GM19238 (cell line): ENCODE data around the gene RAB12.
"Not testable (repeated sequence)": the region's sequence is repeated elsewhere in the genome, so short reads cannot be mapped to it uniquely, and the experiment has no call there.

Experiments used
- DNase-seq: peaks from one replicate; pipeline ENCODE4 v3.0.0; 2011; ENCODE audit warnings: low spot score; ENCODE audit not compliant: insufficient read length

Gene RAB12

DNA sequence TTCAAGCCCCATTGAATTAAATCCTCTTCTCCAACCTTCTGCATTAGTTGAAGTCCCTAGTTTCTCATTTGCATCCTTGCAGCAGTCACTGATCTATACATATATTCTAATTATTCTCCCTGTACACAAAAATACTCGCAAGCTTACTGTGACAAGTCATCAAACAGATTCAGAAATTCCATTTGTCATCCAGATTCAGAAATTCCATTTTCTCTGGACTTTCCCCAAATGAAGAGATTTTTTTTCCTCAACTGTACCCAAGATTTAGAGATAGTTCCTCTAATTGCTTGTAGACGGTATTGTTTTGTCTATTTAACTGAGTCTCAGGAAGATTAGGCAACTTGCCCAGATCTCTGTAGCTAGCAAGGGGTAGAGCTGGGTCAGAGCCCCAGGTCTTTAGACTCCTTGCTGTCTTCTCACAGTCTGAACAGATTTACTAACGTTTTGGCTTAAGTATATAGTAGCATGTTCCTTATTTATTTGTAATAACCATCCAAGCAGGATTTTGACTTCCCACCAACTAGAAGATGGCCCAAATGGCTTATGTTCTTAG is 34.2 kb downstream of the RAB12 start:
- no peak for DNase-seq

DNA sequence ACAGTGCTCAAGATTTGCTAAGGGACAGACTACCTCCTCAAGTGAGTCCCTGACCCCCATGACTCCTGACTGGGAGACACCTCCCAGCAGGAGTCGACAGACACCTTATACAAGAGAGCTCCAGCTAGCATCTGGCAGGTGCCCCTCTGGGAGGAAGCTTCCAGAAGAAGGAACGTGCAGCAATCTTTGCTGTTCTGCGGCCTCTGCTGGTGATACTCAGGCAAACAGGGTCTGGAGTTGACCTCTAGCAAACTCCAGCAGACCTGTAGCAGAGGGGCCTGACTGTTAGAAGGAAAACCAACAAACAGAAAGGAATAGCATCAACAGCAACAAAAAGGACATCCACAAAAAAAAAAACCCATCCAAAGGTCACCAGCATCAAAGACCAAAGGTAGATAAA is 38.1 kb downstream of the RAB12 start:
- DNase-seq: not testable (repeated sequence)

DNA sequence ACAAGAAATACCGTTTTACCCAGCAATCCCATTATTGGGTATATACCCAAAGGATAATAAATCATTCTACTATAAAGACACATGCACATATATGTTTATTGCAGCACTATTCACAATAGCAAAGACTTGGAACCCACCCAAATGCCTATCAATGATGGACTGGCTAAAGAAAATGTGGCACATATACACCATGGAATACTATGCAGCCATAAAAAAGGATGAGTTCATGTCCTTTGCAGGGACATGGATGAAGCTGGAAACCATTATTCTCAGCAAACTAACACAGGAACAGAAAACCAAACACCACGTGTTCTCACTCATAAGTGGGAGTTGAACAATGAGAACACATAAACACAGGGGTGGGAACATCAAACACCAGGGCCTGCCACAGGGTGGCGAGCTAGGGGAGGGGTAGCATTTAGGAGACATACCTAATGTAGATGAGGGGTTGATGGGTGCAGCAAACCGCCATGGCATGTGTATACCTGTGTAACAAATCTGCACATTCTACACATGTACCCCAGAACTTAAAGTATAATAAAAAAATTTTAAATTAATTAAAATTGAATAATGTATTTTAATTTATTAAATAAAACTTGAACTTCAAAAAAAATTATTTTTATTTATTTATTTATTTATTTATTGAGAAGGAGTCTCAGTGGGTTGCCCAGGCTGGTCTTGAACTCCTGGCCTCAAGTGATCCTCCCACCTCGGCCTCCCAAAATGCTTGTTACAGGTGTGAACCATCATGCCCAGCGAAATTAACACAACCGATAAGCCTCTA is 42.4 kb downstream of the RAB12 start:
- not testable (repeated sequence) for DNase-seq

DNA sequence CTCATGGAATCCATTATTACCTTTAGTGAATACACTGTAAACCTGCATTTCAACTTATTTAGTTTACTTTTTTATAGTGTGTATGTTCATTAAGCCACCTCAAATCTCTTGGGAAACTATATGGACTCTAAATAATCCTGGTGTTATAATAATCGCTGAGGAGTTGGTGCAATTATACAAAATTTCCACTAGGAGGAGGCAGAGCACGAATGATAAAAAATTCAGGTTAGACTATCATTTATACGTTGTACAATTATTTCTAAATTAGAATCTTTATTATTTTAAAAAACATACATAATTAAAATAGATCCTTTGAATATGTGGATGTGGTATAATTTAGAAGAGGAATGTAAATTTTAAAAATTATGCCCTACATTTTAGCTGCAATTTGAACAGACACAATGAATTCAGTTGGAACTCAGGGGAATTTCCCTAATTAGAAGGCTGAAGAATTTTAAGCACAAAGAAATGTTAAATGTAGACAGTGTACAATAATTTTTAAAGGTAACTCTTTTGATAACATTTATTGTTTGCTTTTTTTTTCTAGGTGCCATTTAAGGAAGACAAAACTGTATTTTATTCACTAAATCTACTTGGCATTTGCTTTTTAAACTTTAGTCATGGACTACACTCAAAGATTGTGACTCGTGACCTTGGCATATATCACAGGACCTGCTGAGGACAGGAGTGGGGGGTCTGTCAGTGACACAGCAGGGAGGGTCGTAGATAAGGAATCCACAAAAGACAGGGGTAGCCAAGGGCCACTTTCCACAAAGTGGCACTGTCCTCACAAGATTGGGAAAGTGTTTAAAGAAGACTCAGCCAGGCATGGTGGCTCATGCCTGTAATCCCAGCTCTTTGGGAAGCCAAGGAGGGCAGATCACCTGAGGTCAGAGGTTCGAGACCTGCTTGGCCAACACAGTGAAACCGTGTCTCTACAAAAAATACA is 45.5 kb downstream of the RAB12 start:
- DNase-seq: no peak

DNA sequence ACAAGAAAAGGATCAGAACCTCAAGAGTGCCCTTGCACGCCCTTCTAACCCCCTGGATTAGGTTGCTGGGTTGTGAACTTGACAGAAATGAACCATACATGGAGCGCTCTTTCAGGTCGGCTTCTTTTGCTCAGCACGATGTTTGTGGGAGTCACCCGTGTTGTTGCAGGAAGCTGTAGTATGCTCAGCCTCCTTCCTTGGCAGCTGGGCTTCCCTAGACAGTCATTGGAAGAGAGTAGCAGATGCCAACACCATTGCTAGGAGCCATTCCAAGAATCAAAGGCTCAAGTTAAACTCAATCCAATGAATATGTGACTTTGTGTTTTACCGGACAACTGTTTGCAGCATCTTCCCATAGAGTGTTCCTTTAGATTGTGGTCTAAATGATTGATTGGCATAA is 47.0 kb downstream of the RAB12 start:
- no peak for DNase-seq

DNA sequence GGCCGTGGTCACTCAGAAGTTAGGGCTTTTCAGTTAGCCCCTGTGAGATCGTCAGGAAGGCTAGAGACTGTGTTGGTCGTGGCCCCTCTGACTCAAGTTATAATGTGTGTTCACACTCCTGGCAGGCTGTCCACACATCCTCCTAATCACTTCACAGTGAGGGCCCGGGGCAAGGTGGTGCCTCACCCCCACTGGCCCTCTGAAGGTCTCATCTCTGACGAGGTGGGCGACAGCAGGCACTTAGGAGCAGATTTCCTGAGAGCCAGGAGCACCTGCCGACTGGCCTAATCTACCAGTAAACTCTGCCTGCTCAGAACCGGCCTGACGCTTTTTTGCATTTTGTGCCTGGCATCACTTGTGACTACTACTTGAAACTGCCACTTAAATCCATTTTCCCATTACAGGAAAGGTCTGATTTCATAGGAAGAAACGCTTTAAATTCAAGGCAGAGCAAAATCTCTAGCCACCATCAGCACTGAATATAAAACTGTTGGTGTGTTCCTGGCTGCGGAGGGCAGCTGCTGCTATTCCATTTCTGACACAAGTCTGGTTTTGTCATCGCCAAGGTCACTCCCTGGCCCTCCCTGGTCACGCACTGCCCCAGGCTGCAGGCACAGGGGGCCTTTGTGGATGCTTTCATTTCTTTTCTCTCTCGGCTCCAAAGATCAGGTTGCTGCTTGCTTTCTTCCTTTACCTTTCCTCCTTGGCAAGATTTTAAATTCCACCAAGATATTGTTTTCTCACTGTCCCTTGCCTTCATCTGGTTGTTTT is 48.0 kb downstream of the RAB12 start:
- no peak for DNase-seq

DNA sequence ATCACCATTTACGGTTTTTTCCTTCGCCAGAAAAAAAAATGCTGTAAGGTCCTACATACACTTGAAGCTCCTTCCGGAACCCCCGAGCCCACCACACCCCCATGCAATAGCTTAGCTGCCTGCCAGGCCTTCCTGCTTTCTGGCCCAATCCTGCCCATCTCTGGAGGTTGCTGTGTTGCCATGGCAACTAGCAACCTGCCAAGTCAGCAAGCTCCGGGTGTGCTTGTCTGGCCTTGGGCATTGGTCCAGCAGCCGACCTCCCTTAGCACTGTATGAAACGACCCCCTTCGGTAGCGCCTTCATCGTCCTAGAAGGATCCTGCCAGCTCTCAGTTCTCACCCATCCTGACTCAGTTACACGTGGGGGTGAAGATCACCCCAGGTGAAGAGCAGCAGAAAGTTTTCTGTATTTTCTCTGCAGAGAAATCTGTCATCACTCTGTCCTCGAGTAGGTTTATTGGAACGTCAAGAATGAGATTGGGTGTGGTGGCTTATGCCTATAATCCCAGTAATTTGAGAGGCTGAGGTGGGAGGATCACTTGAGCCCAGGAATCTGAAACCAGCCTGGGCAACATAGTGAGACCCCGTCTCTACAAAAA is 48.7 kb downstream of the RAB12 start:
- no peak for DNase-seq

DNA sequence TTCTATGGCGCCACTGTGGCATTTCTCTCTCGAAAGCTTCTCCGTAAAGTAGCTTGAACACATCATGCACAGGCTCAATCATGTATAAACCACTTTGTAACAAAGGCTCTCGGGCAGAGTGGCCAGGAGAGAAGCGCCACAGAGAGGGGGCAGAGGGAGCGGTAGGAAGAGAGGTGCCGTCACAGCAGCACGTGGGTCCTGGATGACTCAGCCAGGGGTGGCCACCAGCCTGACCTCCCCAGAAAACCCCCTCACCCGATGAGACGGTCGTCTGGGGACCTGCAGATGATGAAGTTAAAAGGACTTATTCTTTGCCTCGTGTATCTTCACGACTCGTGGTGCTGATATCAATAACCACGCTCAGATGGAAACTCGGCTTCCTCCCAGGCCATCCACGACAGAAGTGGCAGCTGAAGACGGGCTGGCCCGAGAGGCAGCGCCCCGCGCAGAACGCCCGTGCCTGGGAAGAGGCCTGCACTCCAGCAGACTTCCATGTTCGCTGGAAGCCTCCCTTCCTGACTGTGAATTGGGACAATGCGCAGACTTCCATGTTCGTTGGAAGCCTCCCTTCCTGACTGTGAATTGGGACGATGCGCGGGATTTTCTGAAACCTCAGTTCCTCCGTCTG is 49.7 kb downstream of the RAB12 start:
- DNase-seq: no peak

DNA sequence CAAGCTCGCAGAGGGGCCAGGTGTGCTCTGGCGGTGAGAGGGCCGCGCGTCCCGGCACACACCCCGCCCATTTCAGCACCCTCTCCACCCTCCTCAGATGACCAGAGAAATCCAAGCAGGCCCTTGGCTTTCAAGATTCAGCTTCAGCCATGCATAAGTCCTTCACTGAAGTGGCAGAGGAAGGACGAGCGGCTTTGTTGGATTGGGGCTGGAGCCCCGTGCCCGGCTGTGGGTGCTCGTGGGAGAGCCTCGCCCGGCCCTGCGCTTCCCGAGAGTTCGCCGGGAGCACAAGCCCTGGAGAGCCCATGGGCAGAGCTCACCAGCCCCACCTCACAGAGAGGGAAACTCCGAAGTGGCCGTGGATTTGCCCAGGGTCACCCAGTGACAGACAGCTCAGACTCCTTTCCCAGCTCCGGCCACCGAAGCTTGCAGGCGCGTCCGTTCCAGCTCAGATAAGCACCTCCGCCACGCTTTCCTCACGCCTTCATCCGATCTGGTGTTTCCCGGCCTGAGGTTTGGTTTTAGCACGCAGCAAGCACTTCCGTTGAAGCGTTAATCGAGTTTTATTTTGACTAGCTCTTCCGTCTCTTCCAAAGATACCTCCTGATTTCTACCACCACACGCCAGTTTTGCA is 50.5 kb downstream of the RAB12 start:
- DNase-seq: no peak

DNA sequence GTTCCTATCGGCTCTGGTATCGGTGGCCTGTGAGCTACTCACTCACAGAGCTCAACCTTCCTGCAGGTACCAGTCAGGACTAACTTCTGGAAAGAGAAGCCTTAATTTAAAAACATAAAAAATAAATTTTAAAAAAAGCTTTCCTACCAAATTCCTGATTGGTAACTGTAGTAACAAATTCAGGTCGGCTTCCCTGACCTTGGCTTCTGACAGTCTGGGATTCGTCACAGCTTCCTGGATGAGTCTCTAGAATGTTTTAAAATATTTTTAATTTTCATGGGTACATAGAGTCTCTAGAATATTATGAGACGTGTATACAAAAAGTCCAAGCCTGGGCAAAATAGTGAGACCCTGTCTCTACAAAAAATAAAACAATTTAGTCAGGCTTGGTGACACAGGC is 51.1 kb downstream of the RAB12 start:
- no peak for DNase-seq

DNA sequence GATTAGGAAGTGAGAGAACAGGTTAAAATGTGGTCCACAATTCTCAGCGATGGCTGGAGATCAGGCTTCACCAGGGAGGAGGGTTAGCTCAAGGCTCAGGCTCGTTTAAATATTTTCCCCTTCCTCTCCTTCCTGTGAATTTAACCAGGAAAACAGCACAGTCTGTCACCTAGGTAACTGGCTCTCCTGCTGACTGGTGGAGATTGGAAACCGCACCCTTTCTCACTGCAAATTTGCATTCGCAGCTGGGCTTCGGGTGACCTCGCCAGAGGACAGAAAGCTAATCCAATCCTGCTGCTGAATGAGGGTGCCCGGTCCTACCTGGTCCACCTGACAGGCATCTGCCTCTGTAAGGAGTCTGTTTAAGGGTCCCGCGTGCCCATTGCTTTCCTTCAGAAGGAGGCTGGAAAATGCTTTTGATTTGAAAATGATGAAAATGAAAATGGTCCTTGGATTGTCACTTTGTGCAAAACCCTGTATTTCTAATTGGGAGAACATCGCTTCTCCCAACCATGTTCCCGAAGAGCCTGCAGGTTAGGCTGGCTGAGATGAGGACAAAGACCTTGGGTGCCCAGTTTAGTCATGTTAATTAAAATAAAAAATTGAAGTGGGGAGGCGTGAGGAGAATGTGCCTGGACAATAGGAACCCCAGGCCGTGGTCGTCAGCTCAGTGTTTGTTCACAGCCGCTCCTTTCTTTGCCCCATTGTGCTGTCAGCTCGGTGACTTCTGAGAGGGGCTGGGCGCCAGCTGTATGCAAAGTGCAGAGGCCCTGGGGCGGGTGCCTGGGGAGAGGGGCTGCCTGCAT is 52.7 kb downstream of the RAB12 start:
- no peak for DNase-seq

DNA sequence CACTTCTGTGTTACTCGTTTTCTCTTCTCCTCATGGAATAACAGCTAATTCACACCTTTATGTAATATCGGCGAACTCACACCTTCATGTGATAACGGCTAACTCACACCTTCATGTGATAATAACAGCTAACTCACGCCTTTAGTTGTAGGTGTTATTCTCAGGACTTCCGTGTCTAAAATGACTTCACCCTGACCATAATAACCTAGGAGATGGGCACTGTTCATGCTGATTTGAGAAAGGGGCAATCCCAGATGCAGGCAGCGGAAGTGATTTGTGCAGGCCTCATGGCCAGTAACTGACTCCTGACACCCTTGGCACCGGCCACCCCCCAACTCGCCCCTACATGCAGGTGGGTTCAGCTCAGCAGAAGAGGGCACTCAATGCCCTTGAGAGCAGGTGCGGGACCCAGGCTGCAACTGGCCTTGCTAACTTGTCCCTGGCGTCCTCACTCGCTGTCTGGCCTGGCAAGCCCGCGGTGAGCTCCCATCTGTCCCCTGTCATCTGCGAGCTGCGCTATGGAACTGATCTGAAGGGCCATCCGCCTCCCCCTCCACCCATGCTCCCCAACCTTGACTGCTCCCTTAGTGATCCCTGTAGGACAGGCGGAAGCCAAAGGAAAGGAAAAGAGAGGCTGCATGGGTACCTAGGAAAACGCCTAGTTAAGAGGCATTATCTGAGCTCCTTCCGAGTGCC is 53.5 kb downstream of the RAB12 start:
- DNase-seq: no peak

DNA sequence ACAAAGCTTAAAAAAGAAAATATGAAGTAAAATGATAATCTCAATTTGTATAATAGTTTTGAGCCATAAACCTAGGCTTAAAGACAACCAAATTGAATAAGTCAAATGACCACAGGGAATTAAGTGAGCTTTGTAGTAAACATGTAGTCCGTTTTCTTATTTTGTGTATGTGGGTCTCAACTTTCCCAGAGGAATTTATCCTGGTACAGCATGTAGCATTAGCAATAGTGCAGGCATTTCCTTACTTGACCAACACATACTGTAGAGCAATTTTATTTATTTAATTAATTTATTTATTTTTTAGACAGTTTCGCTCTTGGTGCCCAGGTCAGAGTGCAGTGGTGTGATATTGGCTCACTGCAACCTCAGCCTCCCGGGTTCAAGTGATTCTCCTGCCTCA is 58.6 kb downstream of the RAB12 start:
- no peak for DNase-seq

DNA sequence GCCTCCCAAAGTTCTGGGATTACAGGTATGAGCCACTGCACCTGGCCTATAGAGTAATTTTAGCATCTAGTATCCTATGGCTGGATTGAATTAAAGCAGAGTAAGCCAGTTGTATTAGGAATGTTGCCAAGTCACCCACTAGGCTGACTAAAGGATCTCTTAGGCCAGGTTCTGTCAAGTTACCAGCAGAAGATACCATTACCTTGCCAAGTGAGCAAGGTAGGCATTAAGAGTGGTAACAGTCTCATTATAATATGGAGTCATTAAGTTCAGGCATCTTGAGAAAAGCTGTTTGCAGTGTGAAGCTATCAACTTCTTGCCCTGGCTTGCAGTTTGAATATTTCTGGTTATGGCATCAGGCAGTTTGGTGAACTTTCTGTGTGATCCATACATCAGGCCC is 59.1 kb downstream of the RAB12 start:
- no peak for DNase-seq

DNA sequence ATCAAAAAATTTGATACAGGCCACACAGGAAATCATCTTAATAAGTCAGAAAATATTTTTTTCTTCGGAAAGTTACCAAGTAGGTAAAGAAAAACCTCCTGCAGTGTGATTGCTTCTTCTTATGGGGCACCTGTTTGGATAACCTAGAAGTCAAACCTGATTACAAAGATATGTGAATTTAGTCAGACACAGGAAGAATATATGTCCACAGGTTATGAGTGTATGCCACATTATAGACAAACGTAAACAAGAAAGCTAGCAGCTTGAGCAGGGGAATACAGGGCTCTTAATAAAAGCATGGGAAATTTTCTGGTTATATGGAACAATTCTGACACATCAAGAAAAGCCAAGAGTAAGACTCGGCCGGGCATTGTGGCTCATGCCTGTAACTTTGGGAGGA is 60.3 kb downstream of the RAB12 start:
- no peak for DNase-seq

DNA sequence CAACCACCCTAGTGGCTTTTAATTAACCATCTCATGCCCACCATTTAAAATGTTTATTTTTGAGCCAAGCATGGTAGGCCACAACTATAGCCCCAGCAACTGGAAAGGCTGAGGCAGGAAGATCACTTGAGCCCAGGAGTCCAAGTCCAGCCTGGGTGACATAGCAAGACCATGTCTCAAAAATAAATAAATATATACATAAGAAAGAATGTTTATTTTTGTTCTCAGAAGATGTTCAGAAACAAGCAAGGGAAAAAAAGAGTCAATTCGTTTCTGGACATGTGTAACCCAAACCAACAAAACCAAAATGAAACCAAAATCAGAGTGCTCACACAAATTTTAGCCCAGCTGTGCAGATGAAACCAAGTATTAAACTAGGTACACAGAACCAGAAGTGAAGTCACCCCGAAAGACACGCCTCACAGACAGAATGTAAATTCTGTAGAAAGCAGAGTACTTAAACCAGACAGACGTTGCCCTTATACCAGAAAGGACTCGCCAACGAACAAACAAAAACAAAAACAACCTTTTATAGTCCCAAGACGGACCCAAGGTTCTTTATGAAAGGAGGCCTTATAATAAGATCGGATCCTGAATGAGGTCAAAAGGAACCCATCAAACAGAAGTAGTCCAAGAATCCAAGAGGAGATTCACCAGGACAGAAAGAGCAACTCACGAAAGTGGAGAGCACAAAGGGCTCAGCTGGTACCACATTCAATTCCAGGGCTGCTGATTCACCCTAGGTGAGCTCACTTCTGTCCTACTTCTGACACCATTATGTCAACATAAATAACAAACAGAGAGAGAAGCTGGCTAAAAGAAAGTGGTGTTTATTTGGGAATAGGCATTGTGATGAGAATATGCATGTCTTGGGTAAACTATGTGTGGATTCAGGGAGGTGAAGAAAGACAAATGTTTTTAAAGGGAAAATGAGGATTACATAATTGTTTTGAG is 64.3 kb downstream of the RAB12 start:
- peak; percentile 33 for DNase-seq

DNA sequence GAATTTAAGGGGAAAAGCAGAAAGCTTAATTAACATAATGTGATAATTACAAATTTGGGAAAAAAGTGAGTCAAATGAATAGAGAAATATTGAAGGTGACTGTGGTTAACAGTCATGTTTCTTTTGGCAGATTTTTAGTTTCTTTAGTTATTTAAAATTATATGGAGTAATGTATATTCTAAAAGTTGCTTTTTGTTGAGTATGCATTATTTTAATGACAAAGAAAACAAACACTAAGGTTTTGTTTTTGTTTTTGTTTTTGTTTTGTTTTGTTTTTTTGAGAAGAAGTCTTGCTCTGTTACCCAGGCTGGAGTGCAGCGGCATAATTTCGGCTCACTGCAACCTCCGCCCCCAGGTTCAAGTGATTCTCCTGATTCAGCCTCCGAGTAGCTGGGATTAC is 65.8 kb downstream of the RAB12 start:
- no peak for DNase-seq

DNA sequence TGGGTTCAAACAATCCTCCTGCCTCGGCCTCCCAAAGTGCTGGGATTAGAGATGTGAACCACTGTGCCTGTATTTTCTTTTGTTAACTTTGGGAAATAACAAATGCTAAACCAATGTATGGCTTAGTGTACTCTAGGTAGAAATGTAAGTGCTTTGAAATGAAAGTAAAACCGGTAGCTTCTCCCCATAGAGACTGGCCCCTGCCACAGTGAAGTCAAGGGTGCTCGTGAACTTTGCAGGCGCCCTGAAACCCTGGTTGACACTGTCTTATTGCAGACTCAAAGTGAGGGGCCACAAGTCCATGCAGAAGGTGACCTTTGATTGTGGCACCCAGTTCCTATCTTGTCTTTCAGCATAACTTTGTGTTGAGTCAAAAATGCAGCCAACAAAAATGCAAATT is 72.0 kb downstream of the RAB12 start:
- no peak for DNase-seq
